Fibroblast of mammary gland (primary cell): Measurements from ENCODE around the gene ZSWIM6.

Experiments
- DNase-seq: peaks from one replicate; pipeline ENCODE4 v3.0.0-alpha.2; 2010; ENCODE audit warnings: low read depth
- H3K4me3 ChIP-seq: 2 replicates; pipeline ENCODE4 v1.5.1; 2011; ENCODE audit warnings: low read depth, mild to moderate bottlenecking, low read length, moderate library complexity; ENCODE audit not compliant: control insufficient read depth
- TF ChIP-seq, protein P1 (sequence below): conservative IDR thresholded peaks from 2 replicates; pipeline ENCODE4 v1.5.1; 2011; ENCODE audit warnings: low read depth, low read length, inconsistent platforms; ENCODE audit not compliant: control insufficient read depth, insufficient read depth

Gene ZSWIM6

DNA sequence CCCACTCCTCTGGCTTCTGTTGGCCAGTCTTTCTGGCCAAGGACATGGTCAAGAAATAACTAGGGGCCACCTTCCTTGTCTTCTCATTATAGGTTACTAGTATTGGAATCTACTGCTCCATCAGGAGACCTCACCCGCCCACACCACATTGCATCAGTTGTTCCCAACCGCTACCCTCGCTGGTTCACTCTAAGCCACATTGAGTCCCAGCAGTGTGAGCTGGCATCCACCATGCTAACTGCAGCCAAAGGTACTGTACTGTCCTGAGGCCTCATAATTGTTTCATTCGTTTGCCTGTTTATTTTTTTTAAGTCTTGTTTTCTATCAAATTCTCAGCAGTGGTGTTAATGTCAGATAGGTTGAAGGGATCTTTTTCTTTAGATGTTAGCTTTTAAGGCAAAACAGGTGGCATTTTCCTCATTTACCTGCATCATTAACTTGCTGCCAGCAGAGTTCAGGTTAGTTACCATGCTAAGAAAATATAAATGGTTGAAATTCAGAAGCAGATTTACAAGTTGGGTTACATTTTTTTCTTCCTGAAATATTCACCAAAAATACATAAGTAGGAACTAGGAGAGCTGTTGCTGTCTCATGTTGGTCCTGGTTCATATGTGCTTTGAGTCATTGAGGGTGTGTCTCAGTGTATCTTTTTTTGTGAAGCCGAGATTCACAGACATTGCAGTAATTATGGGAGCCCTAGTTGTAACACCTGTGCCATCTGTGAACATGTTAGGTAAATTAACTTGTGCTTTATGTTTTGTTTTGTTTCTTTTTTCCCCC, 206.9 kb downstream of the ZSWIM6 start:
- TF ChIP-seq, protein P1, sequence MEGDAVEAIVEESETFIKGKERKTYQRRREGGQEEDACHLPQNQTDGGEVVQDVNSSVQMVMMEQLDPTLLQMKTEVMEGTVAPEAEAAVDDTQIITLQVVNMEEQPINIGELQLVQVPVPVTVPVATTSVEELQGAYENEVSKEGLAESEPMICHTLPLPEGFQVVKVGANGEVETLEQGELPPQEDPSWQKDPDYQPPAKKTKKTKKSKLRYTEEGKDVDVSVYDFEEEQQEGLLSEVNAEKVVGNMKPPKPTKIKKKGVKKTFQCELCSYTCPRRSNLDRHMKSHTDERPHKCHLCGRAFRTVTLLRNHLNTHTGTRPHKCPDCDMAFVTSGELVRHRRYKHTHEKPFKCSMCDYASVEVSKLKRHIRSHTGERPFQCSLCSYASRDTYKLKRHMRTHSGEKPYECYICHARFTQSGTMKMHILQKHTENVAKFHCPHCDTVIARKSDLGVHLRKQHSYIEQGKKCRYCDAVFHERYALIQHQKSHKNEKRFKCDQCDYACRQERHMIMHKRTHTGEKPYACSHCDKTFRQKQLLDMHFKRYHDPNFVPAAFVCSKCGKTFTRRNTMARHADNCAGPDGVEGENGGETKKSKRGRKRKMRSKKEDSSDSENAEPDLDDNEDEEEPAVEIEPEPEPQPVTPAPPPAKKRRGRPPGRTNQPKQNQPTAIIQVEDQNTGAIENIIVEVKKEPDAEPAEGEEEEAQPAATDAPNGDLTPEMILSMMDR: no peak
- DNase-seq: no peak
- no peak overlapping the region for H3K4me3 ChIP-seq

DNA sequence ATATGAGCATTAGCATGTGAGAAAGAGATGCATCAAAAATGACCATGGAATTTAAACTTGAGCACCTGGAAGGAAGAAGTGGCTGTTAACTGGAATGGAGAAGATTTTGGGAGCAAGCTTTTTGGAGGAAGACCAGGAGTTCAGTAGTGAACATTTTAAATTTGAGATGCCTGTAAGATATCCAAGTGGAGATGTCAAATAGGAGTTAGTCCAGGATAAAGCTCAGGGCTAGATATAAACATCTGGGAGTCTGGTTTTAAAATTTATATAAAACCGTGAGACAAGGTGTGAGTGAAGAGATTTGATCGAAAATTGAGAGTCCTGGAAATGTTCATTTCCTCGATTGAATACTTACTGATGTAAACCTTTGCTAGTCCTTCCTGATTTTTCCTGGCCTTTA, 217.5 kb downstream of the ZSWIM6 start:
- no peak overlapping the region for H3K4me3 ChIP-seq
- no peak for DNase-seq
- TF ChIP-seq, protein P1: no peak

DNA sequence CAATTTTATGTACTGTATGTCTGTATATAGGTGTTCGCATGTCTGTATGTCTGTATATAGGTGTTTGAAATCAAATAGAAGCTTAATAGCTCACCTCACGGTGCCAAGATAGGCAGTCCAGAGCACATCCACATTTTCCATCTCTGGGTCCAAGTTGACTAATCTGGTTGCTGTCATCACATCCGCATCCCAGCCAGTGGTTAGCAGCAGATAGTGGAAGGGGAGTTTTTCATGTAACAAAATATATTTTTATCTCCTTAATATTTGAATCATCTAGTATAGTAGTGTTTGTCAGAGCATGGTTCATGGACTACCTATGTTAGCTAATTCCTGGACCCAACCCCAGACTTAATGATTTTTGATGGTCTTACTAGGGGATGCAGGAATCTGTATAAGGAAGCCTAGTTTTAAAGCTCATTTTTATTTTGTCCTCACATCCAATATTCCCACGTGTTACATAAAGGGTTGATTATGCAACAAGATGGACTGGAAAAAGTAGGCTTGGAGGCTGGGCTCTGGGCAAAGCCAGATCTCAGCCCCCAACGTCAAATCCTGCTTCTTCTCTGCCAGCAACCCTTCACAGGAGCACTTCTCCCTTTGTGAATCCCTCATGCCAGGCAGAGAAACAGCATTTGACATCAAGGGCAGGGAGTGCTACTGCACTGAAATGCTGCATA, 219.7 kb downstream of the ZSWIM6 start:
- DNase-seq: peak; percentile 6
- TF ChIP-seq, protein P1: no peak
- H3K4me3 ChIP-seq: no peak overlapping the region

DNA sequence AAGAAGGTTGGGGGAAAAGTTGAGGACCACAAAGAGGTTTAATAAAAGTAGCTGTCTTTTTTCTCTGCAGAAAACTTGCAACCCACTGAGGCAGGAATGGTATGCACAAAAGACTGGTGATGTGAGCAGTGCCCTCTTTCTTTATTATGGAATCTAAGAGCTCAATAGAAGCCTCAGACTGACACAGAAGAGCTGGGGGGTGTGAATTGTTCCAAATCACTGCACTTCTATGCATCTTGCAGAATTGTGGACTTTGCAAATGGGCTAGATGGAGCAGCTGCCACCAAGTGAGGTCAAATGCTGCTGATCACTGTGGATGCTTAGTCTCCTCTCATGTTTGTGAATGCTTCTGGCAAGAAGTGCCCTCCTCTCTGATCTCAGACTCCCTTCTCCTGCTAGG, 227.1 kb downstream of the ZSWIM6 start:
- H3K4me3 ChIP-seq: no peak overlapping the region
- DNase-seq: no peak
- TF ChIP-seq, protein P1: no peak

DNA sequence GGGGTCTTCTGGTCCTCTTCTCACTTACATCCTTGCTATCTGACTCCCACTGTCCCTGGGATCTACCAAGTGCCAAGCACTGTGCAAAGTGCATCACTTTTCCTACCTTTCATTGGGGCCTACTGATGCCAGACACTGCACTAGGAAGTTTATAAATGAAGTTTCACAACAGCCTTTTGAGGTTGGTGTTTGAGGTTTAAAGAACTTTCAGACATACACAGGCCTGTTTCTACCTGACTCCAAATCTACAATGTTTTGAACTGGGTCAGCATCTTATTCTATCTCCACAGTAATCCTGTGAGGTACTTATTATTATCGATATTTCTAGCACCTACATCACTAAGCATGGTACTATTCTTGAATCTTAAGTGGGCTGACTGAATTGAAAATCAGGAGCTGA, 227.7 kb downstream of the ZSWIM6 start:
- no peak overlapping the region for H3K4me3 ChIP-seq
- DNase-seq: no peak
- TF ChIP-seq, protein P1: no peak

DNA sequence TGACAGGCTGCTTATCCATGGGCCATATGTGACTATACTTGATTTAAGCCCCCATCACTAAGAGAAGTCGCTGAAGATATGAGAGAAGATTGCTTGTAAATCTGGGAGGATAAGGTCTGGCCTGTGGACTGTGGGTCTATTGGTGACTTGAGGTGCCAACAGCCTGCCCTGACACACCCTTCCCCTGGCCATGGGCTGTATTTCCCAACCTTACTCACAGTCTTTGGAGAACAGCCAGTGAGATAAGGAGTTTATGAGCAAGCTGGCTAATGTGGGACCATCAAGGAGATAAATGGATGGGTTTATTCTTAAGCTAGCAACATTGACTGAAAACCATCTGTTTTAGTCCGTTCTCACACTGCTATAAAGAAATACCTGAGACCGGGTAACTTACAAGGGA, 231.3 kb downstream of the ZSWIM6 start:
- no peak overlapping the region for H3K4me3 ChIP-seq
- TF ChIP-seq, protein P1: no peak
- no peak for DNase-seq
